HFF-Myc (cell line): ENCODE measurements around the gene TPD52L2.

Experiments
- DNase-seq: peaks from one replicate; pipeline ENCODE4 v3.0.0-alpha.2; 2011; ENCODE audit warnings: low read depth; ENCODE audit errors: extremely low read depth
- H3K4me3 ChIP-seq: replicated peaks from 2 replicates; pipeline ENCODE4 v1.5.1; 2011; ENCODE audit warnings: low read depth, mild to moderate bottlenecking, control low read depth, low read length
- TF ChIP-seq, protein P1 (sequence below): IDR thresholded peaks from 2 replicates; pipeline ENCODE4 v1.5.1; 2012; ENCODE audit warnings: mild to moderate bottlenecking, low read depth, low read length, control low read depth; ENCODE audit errors: missing control alignments

TPD52L2 gene

DNA sequence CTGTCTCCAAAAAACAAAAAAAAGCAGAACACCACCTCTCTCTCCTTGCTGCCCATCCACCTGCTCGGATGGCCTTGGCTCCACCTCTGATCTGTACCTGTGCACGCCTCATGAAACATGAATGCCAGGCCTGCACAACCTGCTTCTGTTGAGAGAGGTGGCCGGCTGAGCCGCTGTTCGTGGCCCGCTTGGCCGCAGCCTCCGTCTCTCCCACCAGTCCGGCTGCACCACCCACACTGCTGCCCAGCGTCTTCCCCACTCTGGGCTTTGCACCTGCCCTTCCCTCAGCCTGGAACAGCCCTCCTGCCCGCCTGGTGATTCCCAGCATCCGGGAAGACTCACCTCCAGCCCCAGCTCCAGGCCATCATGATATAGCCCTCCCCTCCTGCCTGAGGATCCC lies 21.8 kb upstream of the TPD52L2 start:
- TF ChIP-seq, protein P1, sequence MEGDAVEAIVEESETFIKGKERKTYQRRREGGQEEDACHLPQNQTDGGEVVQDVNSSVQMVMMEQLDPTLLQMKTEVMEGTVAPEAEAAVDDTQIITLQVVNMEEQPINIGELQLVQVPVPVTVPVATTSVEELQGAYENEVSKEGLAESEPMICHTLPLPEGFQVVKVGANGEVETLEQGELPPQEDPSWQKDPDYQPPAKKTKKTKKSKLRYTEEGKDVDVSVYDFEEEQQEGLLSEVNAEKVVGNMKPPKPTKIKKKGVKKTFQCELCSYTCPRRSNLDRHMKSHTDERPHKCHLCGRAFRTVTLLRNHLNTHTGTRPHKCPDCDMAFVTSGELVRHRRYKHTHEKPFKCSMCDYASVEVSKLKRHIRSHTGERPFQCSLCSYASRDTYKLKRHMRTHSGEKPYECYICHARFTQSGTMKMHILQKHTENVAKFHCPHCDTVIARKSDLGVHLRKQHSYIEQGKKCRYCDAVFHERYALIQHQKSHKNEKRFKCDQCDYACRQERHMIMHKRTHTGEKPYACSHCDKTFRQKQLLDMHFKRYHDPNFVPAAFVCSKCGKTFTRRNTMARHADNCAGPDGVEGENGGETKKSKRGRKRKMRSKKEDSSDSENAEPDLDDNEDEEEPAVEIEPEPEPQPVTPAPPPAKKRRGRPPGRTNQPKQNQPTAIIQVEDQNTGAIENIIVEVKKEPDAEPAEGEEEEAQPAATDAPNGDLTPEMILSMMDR: no peak
- DNase-seq: no peak
- no peak overlapping the region for H3K4me3 ChIP-seq

DNA sequence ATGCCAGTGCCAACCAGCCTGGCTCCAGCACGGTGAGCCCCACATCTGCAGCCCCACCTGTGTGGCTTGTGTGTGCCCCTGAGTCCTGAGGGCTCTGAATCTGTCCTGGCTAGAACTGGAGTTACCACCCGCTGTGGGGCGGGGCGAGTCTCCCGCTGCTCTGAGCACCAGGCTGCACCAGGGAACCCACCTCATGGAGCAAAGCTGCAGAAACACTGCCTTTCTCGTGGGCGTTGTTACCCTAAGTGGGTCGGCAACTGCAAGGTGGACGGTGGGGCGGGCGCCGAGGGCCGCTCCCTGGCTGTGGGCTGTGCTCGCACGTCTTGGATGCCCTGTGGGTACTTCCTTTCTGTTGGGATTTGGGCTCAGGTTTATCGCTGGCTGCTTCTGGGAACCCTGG lies 21.3 kb upstream of the TPD52L2 start:
- DNase-seq: no peak
- H3K4me3 ChIP-seq: no peak overlapping the region
- TF ChIP-seq, protein P1: no peak

DNA sequence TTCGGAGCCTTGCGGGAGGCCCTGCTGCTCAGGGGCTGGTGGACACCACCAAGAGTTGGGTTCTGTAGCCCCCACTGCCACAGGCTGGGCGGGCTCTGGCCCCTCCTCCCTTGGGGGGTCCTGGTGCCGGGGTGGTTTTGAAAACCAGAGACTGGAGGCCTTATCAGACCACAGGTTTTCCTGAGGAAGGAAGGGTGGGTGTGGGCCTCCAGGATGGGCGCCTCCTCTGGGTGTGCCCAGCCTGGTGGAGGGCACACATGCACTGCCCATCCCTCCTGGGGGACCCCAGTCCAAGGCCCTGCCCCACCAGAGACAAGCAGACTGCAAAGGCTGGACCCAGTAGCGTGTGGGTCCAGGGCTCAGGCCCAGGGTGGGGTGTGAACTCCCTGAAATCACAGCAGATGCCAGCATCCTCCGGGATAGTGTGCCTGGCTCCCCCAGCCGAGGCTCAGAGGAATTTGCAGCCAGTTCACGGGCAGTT lies 20.5 kb upstream of the TPD52L2 start:
- H3K4me3 ChIP-seq: no peak overlapping the region
- DNase-seq: no peak
- TF ChIP-seq, protein P1: no peak

DNA sequence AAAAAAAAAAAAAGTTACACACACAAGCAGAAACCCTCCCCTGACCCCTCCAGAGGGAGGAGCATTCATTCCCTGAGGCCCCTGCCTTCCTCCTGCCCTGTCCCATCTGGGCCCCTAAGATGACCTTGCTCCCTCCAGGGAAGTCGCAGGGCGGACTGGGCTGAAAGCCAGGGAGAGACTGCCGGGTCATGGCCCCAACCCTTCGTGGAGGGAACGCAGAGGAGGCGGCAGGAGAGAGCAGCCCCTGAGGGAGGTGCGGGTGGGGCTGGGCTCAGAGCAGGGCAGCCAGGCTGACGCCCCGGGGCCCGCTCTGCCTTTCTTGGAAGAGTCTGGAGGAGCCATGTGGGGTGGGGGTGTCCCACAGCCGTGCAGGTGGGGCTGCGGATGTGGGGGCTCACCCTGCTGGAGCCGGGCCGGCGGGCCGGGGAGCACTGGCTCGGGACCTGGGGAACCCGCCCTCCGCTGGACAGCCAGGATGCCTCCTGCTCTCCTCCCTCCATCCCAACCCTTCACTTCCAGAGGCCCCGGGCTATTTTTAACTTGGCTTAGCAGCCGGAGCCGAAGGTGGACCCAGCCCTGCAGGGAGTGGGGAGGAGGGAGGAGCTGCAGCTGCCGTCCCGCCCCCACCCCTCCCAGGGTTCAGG lies 18.8 kb upstream of the TPD52L2 start:
- TF ChIP-seq, protein P1: no peak
- DNase-seq: no peak
- peak overlapping the region; percentile 9; the same call in 1 of the 2 replicates for H3K4me3 ChIP-seq

DNA sequence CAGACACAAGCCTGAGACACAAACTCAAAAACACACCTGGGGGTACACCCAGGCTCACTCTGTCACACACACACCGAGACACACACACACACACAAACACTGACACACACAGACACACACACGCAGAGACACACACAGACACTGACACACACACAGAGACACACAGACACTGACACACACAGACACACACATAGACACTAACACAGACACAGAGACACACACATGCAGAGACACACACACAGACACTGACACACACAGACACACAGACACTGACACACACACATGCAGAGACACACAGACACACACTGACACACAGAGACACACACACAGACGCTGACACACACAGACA lies 18.2 kb upstream of the TPD52L2 start:
- DNase-seq: no peak
- TF ChIP-seq, protein P1: no peak
- no peak overlapping the region for H3K4me3 ChIP-seq

DNA sequence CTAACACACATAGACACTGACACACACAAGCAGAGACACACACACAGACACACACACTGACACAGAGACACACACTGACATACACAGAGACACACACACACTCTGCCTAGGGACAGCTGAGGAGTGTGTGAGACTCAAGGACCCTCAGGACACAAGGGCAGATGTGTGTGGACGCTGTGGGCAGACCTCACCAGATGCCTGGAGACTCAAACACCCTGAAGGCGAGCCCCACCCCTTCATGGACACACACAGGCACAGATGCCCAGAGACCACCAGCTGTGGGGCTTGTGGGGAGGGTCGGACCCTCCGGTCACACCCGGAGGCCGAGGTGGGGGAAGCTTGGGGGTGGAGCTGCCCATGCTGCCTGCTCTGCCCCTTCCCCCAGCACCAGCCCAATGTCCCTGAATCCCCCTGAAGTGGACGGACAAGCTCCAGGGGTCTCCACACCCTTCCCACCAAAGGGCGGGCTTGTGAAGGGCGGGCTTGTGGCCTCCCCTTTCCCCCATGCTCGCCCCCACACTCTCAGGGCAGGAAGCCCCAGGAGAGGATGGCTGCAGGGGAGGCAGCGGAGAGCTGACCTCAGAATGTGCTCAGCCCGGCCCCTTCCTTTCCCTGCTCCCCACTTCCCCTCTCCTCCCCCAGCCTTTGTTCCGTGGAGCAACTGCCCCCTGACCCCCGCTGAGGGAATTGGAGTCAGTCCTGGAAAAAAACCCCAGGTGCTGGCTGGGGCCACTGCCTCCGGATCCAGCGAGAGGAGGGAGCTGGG lies 17.6 kb upstream of the TPD52L2 start:
- H3K4me3 ChIP-seq: no peak overlapping the region
- TF ChIP-seq, protein P1: no peak
- no peak for DNase-seq
